Ovary (tissue), 3 donors: ENCODE results near the gene IQSEC1.

Experiments
- POLR2A ChIP-seq: fragments of 450-650 bp; IDR thresholded peaks from one replicate; pipeline ENCODE4 v1.6.1; 2017; ENCODE audit warnings: antibody characterized with exemption, mild to moderate bottlenecking, moderate library complexity
- TF ChIP-seq, protein P1 (sequence below), 3 donors: fragments of 450-650 bp in 2 of 3; fragments of 200-600 bp in 1 of 3; IDR thresholded peaks; one replicate each; pipeline versions ENCODE4 v1.5.1 to v1.8.0; 2016 to 2022; ENCODE audit warnings: antibody characterized with exemption in 3 of 3, mild to moderate bottlenecking in 1 of 3
- donor health status: DM: no; HTN: no; CAD: no.

DNA sequence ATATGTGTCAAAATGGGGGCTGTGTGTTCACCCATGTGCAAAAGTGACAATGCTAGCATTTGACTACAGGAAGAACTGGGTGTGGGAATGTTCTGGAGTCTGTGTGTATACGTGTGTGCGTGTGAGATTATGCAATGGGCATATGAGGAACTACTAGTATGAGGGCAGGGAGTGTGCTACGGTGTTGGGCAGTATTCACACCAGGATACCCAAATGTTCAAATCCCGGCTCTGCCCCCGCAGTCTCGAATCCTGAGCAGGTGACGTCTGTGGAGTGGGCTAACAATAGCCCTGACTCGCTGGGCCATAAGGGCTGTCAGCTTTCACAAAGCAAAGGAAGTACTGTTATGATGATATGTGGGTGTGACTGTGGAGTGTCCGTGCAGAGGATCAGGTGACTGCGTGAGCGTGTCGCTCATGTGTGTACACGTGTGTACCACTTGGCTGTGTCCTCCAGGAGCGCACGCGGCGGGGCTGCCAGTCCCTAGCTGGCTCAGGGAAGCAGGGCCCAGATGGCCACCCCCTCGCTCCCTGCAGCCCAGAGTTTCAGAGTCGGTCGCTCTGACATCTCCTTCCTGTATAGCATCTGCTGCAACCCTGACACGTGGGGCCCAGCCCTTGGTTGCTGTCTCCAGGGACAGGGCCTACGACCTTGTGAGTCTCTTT lies 27.2 kb downstream of the IQSEC1 start:
- TF ChIP-seq, protein P1, sequence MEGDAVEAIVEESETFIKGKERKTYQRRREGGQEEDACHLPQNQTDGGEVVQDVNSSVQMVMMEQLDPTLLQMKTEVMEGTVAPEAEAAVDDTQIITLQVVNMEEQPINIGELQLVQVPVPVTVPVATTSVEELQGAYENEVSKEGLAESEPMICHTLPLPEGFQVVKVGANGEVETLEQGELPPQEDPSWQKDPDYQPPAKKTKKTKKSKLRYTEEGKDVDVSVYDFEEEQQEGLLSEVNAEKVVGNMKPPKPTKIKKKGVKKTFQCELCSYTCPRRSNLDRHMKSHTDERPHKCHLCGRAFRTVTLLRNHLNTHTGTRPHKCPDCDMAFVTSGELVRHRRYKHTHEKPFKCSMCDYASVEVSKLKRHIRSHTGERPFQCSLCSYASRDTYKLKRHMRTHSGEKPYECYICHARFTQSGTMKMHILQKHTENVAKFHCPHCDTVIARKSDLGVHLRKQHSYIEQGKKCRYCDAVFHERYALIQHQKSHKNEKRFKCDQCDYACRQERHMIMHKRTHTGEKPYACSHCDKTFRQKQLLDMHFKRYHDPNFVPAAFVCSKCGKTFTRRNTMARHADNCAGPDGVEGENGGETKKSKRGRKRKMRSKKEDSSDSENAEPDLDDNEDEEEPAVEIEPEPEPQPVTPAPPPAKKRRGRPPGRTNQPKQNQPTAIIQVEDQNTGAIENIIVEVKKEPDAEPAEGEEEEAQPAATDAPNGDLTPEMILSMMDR (IDR thresholded peaks at IDR 0.05), result no peak
- no peak for TF ChIP-seq POLR2A
